Neural cell (in vitro differentiated cells): ENCODE measurements around the gene PI3. TPM values are rescaled to one million over a fixed set of nuclear protein-coding genes. Genes with fewer than 3 reads are reported as not detected.

Source experiments
- H2AFZ ChIP-seq: fragments of 200-600, 300-800 bp; sonication (generic), shearing (Covaris generic); 2 replicates; pipeline ENCODE4 v1.6.0; 2014; ENCODE audit warnings: low read depth, mild to moderate bottlenecking, antibody characterized with exemption, low read length, moderate library complexity
- H3F3A ChIP-seq: fragments of 200-600 bp; shearing (Covaris generic); 2 replicates; pipeline ENCODE4 v1.6.1; 2016; ENCODE audit warnings: mild to moderate bottlenecking, moderate library complexity, mixed read lengths, antibody characterized with exemption, low read length; ENCODE audit not compliant: insufficient read depth, poor library complexity, severe bottlenecking
- H3K27ac ChIP-seq: fragments of 200-600, 300-800 bp; sonication (generic), shearing (Covaris generic); 2 replicates; pipeline ENCODE4 v1.5.1; 2014; ENCODE audit warnings: mild to moderate bottlenecking, low read length, moderate library complexity
- H3K27me3 ChIP-seq: fragments of 300-800, 200-600 bp; sonication (generic), shearing (Covaris generic); 2 replicates; pipeline ENCODE4 v1.6.0; 2014; ENCODE audit warnings: mild to moderate bottlenecking, low read depth, low read length, moderate library complexity; ENCODE audit not compliant: insufficient read depth
- H3K36me3 ChIP-seq: fragments of 300-800, 200-600 bp; sonication (generic), shearing (Covaris generic); 2 replicates; pipeline ENCODE4 v1.5.1; 2014; ENCODE audit warnings: mild to moderate bottlenecking, antibody characterized with exemption, low read length, moderate library complexity; ENCODE audit not compliant: insufficient read depth
- H3K4me2 ChIP-seq: fragments of 300-800, 200-600 bp; sonication (generic), shearing (Covaris generic); 2 replicates; pipeline ENCODE4 v1.6.0; 2014; ENCODE audit warnings: mild to moderate bottlenecking, low read length
- H3K4me3 ChIP-seq: fragments of 300-800, 200-600 bp; sonication (generic), shearing (Covaris generic); 2 replicates; pipeline ENCODE4 v1.5.1; 2014; ENCODE audit warnings: mild to moderate bottlenecking, low read length, moderate library complexity
- H3K79me2 ChIP-seq: fragments of 200-600 bp; shearing (Covaris generic); replicated peaks from 2 replicates; pipeline ENCODE4 v1.6.0; 2014; ENCODE audit warnings: mild to moderate bottlenecking, low read length, moderate library complexity; ENCODE audit not compliant: insufficient read depth
- H3K9ac ChIP-seq: fragments of 300-800, 200-600 bp; sonication (generic), shearing (Covaris generic); 2 replicates; pipeline ENCODE4 v1.6.1; 2016; ENCODE audit warnings: mild to moderate bottlenecking, low read length, mixed read lengths
- H3K9me2 ChIP-seq: fragments of 200-600 bp; shearing (Covaris generic); 2 replicates; pipeline ENCODE4 v1.6.1; 2016; ENCODE audit warnings: mild to moderate bottlenecking, low read length, mixed read lengths; ENCODE audit not compliant: insufficient read depth
- H3K9me3 ChIP-seq: fragments of 200-600, 300-800 bp; sonication (generic), shearing (Covaris generic); 2 replicates; pipeline ENCODE4 v1.6.1; 2016; ENCODE audit warnings: mild to moderate bottlenecking, mixed run types, low read length, moderate library complexity, mixed read lengths
- H4K20me1 ChIP-seq: fragments of 200-600 bp; shearing (Covaris generic); 2 replicates; pipeline ENCODE4 v1.6.1; 2016; ENCODE audit warnings: mild to moderate bottlenecking, mixed run types; ENCODE audit not compliant: insufficient read depth
- CTCF ChIP-seq: fragments of 450-650 bp; IDR thresholded peaks from 2 replicates; pipeline ENCODE4 v1.5.1; 2014; ENCODE audit warnings: antibody characterized with exemption, mild to moderate bottlenecking, moderate library complexity; ENCODE audit not compliant: poor library complexity, severe bottlenecking
- EP300 ChIP-seq: fragments of 450-650 bp; conservative IDR thresholded peaks from 2 replicates; pipeline ENCODE4 v1.6.1; 2014; ENCODE audit warnings: antibody characterized with exemption, mild to moderate bottlenecking, moderate library complexity; ENCODE audit not compliant: poor library complexity, severe bottlenecking
- EZH2 ChIP-seq: fragments of 200-600, 300-800 bp; shearing (Covaris generic), sonication (generic); IDR thresholded peaks from 2 replicates; pipeline ENCODE4 v1.6.1; 2014; ENCODE audit warnings: antibody characterized with exemption, low read length, borderline replicate concordance, mild to moderate bottlenecking; ENCODE audit not compliant: insufficient read depth, poor library complexity, severe bottlenecking
- MXI1 ChIP-seq: fragments of 450-650 bp; conservative IDR thresholded peaks from 2 replicates; pipeline ENCODE4 v1.6.1; 2014; ENCODE audit warnings: antibody characterized with exemption, mild to moderate bottlenecking; ENCODE audit not compliant: poor library complexity, severe bottlenecking
- POLR2AphosphoS5 ChIP-seq: IDR thresholded peaks from 2 replicates; pipeline ENCODE4 v1.6.1; 2012
- RAD21 ChIP-seq: fragments of 450-650 bp; conservative IDR thresholded peaks from 2 replicates; pipeline ENCODE4 v1.6.1; 2014; ENCODE audit warnings: antibody characterized with exemption, mild to moderate bottlenecking, moderate library complexity
- REST ChIP-seq: IDR thresholded peaks from 2 replicates; pipeline ENCODE4 v1.6.1; 2012; ENCODE audit warnings: borderline replicate concordance
- SMC3 ChIP-seq: fragments of 450-650 bp; conservative IDR thresholded peaks from 2 replicates; pipeline ENCODE4 v1.6.1; 2014; ENCODE audit warnings: antibody characterized with exemption, mild to moderate bottlenecking, moderate library complexity; ENCODE audit not compliant: poor library complexity
- TAF1 ChIP-seq: IDR thresholded peaks from 2 replicates; pipeline ENCODE4 v1.6.1; 2012; ENCODE audit warnings: low read depth
- polyA plus RNA-seq: library from polyadenylated mRNA; depleted of rRNA; stranded (reverse); fragments of >200 nt; gene quantifications from 2 replicates; pipeline ENCODE4 v1.2.3, GENCODE V29; 2014

The PI3 gene
- polyA plus RNA-seq, 1 donor from 2014 or later, result 1.4 TPM

DNA sequence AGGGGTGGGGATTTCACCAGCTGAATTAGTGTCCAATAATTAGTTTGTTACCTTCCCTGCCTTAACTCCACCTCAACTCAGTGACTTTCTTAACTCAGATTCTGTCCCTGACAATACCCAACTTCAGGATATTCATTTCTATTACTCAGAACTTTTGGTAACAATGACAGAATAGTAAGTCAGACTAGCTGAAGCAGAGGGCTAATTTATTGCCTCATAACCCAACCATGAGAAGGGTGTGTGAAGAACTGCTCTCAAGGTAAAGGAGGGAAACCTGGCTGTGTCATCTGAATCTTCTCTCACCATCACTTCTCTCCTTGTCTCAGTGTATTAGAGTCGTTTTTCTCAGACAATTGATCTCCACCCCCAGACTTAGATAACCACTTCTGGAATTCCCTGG is 1.2 kb upstream of the PI3 start:
- H3K9ac ChIP-seq, result no peak overlapping the region
- H3K4me2 ChIP-seq, result no peak overlapping the region
- H2AFZ ChIP-seq, result no peak overlapping the region
- H4K20me1 ChIP-seq, result no peaks in the 10 kb centered on the region
- H3K4me3 ChIP-seq, result no peak overlapping the region
- no peaks in the 10 kb centered on the region for H3F3A ChIP-seq
- H3K79me2 ChIP-seq, result no peaks in the 10 kb centered on the region
- no peaks in the 10 kb centered on the region for H3K27me3 ChIP-seq
- no peaks in the 10 kb centered on the region for H3K9me2 ChIP-seq
- TF ChIP-seq CTCF (no peak), REST (no peak), SMC3 (no peak), MXI1 (no peak), EZH2 (no peak), POLR2AphosphoS5 (no peak), EP300 (no peak), RAD21 (no peak), TAF1 (no peak)
- no peak overlapping the region for H3K27ac ChIP-seq
- H3K9me3 ChIP-seq, result no peaks in the 10 kb centered on the region
- no peaks in the 10 kb centered on the region for H3K36me3 ChIP-seq

DNA sequence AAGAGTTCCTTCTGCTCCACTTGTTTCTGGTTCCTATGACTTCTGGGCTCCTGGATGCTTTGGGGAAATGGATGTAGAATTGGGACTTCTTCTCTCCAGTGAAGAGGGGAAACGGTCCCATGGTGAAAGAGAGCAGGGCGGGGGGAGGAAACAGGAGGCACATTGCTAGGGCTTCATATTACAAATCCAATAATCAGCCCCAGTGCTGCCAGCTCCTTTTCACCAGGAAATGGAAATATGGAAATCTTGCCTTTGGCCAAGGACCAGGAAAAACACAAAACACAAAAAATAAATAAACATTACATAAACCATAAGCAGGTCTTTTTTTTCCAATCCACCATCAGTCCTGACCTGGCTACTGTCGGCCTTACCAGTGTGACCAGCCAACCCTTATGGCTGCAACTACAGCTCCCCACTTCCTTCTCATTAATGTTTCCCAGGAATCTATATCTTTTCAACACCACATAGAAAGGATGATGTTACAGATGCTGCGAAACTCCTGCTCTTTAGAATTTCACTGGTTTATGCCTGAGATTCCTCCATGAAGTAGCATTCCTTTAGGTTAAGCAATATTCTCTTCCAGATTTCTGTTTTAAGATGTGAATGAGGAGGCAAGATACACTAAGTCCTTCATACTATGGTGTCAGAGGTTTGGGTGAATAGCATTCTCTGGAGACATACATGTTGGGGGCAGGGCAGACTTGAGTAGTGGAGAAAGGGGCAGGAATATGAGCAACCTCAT is 2.0 kb downstream of the PI3 start:
- TF ChIP-seq CTCF (no peak), MXI1 (no peak), RAD21 (no peak), REST (no peak), TAF1 (no peak), EZH2 (no peak)
- H3F3A ChIP-seq, result no peaks in the 10 kb centered on the region
- H2AFZ ChIP-seq, result no peak overlapping the region
- no peak overlapping the region for H3K9ac ChIP-seq
- no peaks in the 10 kb centered on the region for H3K79me2 ChIP-seq
- no peak overlapping the region for H3K27ac ChIP-seq
- H3K4me2 ChIP-seq, result no peak overlapping the region
- H3K9me3 ChIP-seq, result no peaks in the 10 kb centered on the region
- no peaks in the 10 kb centered on the region for H3K36me3 ChIP-seq
- no peaks in the 10 kb centered on the region for H4K20me1 ChIP-seq
- no peaks in the 10 kb centered on the region for H3K9me2 ChIP-seq
- H3K27me3 ChIP-seq, result no peaks in the 10 kb centered on the region
- no peak overlapping the region for H3K4me3 ChIP-seq
